ENCODE results near the gene NHLRC1. TPM values are rescaled to one million over a fixed set of nuclear protein-coding genes. Genes with fewer than 3 reads are reported as not detected.

Gene NHLRC1
- total and polyA plus RNA-seq, 3 donors from 2014 or later = 2.1 to 3.8 (median 3.1) TPM

DNA sequence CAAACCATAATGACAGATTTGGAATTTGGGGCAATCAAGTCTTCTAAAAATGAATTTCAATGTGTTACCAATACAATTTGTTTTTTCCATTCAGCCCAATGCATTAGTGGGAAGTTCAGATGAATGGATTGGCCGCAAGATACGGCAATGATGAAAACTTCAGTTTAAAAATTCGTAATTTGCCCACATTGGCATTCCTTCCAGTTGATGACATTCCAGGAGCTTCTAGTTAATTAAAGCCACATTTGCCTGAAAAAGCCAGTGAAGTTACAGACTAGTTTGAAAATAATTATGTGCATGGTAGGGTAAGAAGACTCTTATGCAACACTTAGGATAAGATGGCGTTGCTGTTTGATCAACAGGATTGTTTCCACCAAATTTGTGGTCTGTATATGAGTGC lies 46.2 kb downstream of the NHLRC1 start:
- no peak for DNase-seq
- WGBS, 2 donors = 92% methylated on average over 4 of the region's 4 CpGs
- TF ChIP-seq, protein P1, sequence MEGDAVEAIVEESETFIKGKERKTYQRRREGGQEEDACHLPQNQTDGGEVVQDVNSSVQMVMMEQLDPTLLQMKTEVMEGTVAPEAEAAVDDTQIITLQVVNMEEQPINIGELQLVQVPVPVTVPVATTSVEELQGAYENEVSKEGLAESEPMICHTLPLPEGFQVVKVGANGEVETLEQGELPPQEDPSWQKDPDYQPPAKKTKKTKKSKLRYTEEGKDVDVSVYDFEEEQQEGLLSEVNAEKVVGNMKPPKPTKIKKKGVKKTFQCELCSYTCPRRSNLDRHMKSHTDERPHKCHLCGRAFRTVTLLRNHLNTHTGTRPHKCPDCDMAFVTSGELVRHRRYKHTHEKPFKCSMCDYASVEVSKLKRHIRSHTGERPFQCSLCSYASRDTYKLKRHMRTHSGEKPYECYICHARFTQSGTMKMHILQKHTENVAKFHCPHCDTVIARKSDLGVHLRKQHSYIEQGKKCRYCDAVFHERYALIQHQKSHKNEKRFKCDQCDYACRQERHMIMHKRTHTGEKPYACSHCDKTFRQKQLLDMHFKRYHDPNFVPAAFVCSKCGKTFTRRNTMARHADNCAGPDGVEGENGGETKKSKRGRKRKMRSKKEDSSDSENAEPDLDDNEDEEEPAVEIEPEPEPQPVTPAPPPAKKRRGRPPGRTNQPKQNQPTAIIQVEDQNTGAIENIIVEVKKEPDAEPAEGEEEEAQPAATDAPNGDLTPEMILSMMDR (IDR thresholded peaks at IDR 0.05) = no peak
- TF ChIP-seq POLR2A (IDR thresholded peaks at IDR 0.05) = no peak
- no peaks in the 10 kb centered on the region for H3K36me3 ChIP-seq (ENCODE audit: low read depth, missing control alignments)
- H3K27ac ChIP-seq = no peak overlapping the region
- H3K4me1 ChIP-seq = no peaks in the 10 kb centered on the region
- no peaks in the 10 kb centered on the region for H3K9me3 ChIP-seq
- intact Hi-C loops (cut with DNase I; ENCODE audit: low total_unique reads) = no loop called here
- H3K27me3 ChIP-seq = no peaks in the 10 kb centered on the region
- H3K4me3 ChIP-seq = no peak overlapping the region

DNA sequence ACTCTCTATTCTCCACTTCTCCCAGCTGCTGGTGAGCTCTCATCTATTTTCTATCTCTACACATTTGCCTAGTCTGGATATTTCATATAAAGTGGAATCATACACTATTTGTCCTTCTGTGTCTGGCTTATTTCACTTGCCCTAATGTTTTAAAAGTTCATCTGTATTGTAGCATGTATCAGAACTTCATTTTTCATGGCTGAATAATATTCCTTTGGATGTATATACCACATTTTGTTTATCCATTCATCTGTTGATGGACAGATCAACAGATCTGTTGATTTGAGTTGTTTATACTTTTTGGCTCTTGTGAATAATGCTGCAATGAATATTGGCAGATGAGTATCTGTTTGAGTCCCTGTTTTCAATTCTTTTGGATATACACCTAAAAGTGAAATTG lies 49.6 kb downstream of the NHLRC1 start:
- Histone ChIP-seq H3K4me3 (no peak overlapping the region), H3K36me3 (ENCODE audit: low read depth, missing control alignments) (no peaks in the 10 kb centered on the region), H3K27me3 (no peaks in the 10 kb centered on the region), H3K9me3 (no peaks in the 10 kb centered on the region), H3K27ac (no peak overlapping the region), H3K4me1 (no peaks in the 10 kb centered on the region)
- no peak for DNase-seq
- intact Hi-C loops (cut with DNase I; ENCODE audit: low total_unique reads) = no loop called here
- TF ChIP-seq, protein P1 (IDR thresholded peaks at IDR 0.05) = no peak

DNA sequence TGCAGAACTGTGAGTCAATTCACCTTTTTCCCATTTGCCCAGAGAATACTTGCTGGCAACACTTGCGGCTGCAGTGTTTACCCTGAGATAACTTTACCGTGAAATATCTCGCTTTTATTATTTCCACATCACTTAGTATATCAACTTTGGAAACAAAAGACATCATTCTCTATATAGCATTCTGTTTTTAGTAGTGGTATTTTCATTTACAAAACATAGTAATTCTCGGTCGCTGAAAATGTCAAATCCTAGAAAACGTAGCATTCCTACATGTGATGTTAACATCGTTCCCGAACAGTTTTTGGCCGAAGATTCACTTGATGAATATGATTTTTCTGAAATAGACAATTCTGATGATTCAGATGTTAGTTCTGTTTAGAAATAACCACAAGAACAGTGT lies 52.0 kb downstream of the NHLRC1 start:
- no peak for TF ChIP-seq POLR2A (IDR thresholded peaks at IDR 0.05)
- TF ChIP-seq, protein P1 (IDR thresholded peaks at IDR 0.05) = no peak
- Histone ChIP-seq H3K27me3 (no peaks in the 10 kb centered on the region), H3K36me3 (ENCODE audit: low read depth, missing control alignments) (no peaks in the 10 kb centered on the region), H3K27ac (no peak overlapping the region), H3K4me3 (no peak overlapping the region), H3K4me1 (no peaks in the 10 kb centered on the region), H3K9me3 (no peaks in the 10 kb centered on the region)
- intact Hi-C loops (cut with DNase I; ENCODE audit: low total_unique reads) = no loop called here
- WGBS, 2 donors = 87 to 91% methylated on average over 9 of the region's 9 CpGs
- DNase-seq = no peak

Other genes starting within 250 kb of the NHLRC1 start
- gene KIF13A, start 135.0 kb downstream of the NHLRC1 start, total RNA-seq = 10 to 100 TPM; 27.7 to 28.7 TPM
- 20.8 TPM for gene KIF13A, start 135.0 kb downstream of the NHLRC1 start, polyA plus RNA-seq (ENCODE audit: insufficient read depth, low read depth, low replicate concordance)
- gene TPMT, start 32.4 kb upstream of the NHLRC1 start, total RNA-seq = 10 to 100 TPM; 18.3 to 21.0 TPM
- gene TPMT, start 32.4 kb upstream of the NHLRC1 start, polyA plus RNA-seq (ENCODE audit: insufficient read depth, low read depth, low replicate concordance) = 14.6 TPM
- gene KDM1B, start 32.7 kb upstream of the NHLRC1 start, total RNA-seq = 10 to 100 TPM; 38.1 to 41.1 TPM
- gene KDM1B, start 32.7 kb upstream of the NHLRC1 start, polyA plus RNA-seq (ENCODE audit: insufficient read depth, low read depth, low replicate concordance) = 32.1 TPM
- gene DEK, start 141.9 kb upstream of the NHLRC1 start, total RNA-seq = 10 to 100 TPM; 53.8 to 65.2 TPM
- 14.0 TPM for gene DEK, start 141.9 kb upstream of the NHLRC1 start, polyA plus RNA-seq (ENCODE audit: insufficient read depth, low read depth, low replicate concordance)

Measured in testis (tissue), 3 donors.